GF-D8 (cell line): ENCODE data around the gene ALDOB.
"Not testable (repeated sequence)": the region's sequence is repeated elsewhere in the genome, so short reads cannot be mapped to it uniquely, and the experiment has no call there.

Experiments
- DNase-seq: peaks from one replicate; lab custom pipeline; 2025; lab: John Stamatoyannopoulos, UW

ALDOB gene

DNA sequence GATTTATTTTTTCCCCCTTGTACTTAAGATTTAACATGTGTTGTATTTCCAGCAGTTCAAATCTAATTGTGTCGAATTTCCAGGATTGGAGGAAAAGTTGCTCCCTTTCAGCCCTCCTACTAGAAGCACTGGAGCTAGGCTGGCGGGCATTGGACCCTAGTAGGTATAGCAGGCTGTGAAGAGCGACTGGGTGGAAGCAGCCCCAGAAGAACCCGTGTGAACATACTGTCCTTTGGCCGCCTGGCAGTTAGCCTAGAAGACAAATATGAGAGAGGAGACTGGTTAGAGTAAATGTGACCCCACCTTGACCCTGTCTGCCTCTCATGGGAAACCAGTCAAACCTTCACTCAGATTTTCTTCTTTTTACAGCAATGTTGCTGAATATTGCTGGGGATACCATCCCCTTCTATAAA lies 13.9 kb downstream of the ALDOB start:
- DNase-seq: no peak

DNA sequence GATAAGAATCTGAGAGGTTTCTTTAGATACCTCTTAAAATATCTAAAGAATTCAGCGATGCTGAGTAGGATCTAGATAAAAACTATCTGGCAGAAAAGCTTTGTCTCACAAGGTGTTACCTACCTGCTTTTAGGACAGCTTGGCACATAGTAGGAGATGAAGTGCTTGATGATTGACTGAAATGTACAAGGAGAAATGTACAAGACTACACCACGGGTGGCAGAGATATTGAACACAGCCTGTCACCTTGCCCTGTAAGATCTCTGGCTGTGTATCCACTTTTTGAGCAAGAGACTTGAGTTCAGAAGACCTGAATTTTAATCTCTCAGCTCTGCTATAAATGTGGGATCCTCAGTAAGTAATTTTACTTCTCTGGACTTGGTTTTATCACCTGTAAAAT lies 15.7 kb downstream of the ALDOB start:
- no peak for DNase-seq

DNA sequence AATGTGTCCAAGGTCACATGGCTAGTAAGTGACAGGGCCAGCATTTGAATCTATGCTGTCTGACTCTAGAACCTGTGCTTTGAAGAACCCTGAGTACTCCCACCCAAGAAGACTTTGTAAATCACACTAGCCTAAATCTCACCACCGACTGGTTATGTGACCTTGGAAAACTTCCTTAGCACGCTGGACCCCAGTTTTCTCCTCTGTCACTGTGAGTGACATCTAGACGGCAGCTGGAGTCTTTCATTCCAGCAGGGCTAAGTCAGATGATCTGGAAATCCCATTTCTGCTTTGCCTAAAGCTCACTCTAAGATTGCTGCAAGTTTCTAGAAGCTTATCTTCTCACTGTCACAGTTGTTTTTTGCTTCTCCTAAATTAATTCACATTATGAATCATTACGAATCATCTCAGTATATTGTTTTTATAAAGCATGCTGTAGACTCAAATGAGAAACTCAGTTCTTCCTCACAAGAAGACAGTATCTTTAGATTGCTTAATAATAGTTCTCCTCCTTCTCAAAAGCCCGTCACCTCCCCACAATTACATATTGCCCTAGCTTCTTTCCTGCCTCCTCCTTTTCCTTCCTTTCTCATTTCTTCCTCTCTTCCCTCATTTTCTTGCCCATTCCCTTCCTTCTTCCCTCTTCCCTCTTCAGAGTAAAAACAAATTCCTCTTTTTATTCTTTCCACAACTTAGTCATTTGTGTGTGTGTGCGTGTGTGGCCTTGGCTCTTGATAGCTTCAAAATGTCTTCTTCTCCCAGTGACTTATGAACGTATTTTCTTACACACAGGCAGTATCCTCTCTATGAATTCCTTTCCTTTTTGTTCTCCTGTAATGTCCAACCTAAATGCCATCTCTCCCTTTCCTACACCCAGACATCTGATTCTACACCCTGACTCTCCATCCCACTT lies 16.8 kb downstream of the ALDOB start:
- DNase-seq: no peak

DNA sequence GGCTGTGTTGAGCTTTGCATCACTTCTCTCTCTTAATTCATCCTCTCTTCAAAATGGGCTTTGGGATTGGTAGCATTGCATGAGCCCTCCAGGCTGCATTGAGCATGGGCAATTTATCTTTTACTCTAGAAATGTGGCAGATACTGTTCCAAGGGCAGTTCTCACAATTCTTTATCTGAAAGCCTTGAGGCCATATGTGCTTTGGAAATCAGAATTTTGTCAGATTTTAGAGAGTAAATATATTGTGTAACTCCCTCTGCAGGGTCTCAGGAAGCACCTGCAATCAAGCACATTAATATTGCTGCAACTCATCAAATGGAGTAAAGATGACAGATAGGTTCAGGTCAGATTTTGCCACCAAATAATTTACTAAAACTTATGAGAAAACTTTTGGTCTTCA lies 17.6 kb downstream of the ALDOB start:
- DNase-seq: no peak

DNA sequence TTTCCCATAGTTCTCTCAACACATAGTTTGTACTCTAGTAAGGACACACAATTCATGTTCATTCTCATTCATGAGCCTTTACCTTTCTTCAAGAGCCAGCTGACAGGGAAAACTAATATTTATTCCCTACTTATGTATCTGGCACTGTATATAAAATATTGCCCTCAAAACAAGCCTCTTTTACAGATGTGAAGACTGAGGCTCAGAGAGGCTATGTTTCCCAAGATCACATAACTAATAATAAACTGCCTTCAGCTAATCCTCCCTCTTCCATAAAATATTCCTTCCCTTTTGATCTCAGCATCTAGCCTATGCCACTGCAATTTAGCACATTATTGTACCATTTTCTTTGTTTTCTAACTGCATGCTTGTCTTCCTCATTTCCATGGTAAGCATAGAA lies 18.2 kb downstream of the ALDOB start:
- DNase-seq: no peak

DNA sequence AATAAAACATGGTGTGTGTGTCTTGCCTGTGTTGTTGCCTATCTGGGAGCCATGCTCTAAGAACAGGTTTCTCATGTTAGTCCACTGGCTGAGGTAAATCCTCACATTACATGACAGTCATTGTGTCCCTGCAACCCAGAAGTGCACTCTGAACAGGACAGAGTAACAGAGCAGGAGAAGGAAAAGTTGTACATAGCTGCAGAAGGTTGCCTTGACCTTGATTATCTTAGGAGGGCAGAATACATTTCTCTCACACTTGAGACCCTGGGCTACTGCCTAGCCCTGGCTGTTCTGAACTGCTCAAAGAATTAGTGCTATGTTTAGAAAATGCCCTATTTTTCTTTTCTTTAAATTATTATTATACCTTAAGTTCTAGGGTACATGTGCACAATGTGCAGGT lies 20.0 kb downstream of the ALDOB start:
- no peak for DNase-seq

DNA sequence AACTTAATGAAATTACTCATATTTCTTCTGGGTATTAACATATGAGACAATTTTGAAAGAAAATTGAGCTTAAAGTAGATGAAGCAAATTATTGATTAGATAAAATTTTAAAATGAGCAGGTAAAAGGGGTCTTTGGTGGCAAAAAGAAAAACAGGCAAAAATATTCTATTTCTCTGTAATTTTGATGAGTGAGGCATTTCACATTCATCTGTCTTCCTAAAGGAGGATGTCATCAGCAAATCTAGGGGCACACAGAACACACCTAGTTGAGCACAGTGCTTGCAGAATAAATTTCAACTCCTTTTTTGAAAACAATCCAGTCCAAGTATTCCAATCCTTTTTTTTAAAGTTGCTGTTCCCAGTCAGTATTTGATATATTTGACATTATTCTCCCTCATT lies 20.7 kb downstream of the ALDOB start:
- DNase-seq: no peak

GRCh38 chr9:101409079-101409477 lies 26.5 kb downstream of the ALDOB start:
- no peak for DNase-seq

- DNase-seq: no peak
These were observed 27.0 kb downstream of the ALDOB start for GRCh38 chr9:101408374-101409078.

GRCh38 chr9:101403516-101404285 lies 31.9 kb downstream of the ALDOB start:
- DNase-seq: no peak

GRCh38 chr9:101400120-101400519 lies 35.5 kb downstream of the ALDOB start:
- DNase-seq: no peak

DNA sequence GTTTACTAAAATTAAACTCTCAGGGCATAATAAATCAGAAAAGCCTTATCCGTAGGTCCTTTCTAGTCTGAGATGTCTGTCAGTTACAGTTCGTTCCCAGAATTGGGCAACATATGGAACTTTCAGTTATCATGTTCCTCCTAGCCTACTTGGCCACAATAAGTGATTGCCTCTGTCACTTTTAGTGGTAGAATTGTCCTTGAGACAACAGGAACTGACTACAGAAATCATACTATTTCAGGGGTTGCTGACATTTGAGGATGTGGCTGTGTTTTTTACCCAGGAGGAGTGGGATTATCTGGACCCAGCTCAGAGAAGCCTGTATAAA lies 36.0 kb downstream of the ALDOB start:
- no peak for DNase-seq

DNA sequence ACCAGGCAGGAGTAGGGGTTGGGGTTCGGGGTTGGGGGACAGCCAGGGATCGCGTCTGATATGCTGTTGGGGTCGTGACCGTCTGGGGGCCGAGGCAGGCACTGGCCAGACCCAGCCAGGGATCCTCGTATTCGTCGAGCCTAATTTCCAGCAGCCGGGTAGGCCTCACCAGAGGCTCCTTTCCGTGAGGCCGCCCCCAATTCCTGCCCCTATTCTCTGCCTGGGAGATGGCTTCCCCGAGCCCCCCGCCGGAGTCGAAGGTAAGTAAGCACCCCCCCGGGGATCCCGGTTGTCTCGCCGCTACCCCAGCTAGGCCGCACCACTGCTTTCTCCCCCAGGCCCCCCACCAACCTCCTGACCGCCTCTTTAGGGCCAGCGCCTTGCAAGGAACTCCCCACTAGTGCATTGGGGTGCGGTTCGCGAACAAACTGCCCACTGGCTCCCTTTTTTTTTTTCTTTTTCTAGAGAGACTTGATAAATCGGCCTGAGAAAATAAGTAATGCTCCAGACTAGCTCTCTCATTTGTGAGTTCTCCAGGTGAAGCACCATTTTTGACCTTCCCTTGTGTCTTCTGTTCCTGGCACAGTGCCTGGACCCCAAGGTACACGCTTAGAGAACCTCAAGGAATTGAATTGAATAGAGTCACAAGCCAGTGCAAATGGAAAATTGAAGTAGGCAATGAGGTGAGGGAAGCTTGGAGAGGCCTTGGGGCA lies 36.5 kb downstream of the ALDOB start:
- no peak for DNase-seq

DNA sequence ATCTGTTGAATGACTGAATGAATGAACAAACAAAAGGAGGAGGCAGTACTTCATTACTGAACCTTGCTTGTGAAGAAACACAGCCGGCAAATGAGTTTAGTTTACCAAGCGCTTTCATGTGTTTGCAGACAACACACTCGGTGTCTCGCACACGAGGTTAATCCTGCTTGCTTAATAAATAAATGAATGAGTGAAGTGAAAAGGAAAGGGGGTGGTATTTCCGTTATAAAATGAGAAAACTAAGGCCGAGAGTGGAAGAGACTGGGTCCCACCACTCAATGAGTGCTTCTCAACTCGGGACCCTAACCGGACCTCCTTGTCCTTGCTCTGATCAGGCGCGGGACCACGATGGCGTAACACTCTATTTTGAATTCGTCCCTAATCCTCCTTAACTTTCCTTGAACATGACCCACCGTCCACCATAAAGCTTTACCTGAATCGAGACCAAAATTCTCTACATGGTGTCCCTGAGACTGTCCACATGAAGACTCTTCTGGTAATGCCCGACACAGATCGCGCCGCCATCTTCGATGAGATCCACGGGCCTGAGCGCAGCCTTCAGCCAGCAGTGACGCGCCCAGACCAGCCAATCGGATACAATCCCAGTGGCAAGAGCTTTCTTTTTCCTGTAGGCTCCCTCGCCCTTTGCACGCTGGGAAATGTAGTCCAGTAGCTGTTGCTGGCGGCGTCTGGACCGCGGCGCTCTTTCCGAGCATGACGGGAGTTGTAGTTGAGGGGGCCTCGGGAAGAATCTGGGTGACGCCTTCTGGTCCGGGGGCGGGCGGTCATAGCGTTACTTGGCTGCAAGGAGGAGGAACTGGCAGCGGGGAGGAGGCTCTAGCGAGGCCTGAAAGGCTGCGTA lies 37.3 kb downstream of the ALDOB start, which contains the start of the genes MRPL50 and ZNF189:
Gene MRPL50, minus strand, starts transcription at position 551 of the 862 bp plus-strand sequence. Its CDS starts 26 bp downstream, at position 525.
Gene ZNF189, plus strand, starts transcription at position 784 of the 862 bp plus-strand sequence. CDS start 306 bp downstream, outside the sequence.
- DNase-seq: peak; percentile 97

DNA sequence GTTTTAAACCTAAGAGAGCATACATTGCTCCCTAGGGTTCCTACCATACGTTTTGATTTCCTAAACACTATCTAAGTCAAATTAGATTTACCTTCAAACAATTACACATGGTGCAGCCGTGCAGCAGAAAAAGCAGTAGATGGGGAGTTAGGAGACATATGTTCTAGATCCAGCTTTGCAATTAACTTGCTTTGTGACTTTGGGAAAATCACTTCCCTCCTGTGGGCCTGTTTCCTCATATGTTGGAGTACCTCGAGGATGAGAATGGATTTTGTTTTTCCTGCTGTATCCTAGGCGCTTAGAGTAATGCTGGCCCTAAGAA lies 37.9 kb downstream of the ALDOB start:
- no peak for DNase-seq

- DNase-seq: no peak
These were observed 40.9 kb downstream of the ALDOB start for GRCh38 chr9:101394687-101395086.

DNA sequence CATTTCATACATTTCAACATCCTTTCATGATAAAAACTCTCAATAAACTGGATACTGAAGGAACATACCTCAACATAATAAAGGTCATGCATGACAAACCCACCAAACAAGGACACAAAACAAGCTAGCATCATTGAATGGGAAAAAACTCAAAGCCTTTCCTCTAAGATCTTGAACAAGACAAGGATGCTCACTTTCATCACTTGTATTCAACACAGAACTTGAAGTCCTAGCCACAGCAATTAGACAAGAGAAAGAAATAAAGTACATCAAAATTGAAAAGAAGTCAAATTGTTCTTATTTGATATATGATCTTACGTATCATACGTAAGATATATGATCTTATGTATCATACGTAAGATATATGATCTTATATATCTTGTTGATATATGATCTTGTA lies 42.4 kb downstream of the ALDOB start:
- no peak for DNase-seq

DNA sequence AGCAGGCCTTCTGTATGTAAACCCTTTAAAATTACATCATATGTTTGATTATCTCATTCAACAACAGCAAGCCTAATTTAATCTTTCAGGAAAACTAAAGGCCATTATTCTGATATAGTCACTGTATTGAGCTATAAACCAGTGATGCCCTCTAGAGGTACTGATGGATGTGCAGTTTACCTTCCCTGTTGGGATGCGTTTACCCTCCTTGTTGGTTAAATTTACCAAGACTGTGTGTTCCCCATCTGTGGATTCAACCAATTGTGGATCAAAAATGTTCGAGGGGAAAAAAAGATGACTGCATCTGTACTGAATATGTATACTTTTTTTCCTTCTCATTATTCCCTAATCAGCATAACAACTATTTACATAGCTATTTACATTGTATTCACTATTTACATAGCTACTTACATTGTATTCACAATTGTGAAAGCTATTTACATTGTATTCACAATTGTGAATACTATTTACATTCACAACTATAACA lies 47.0 kb downstream of the ALDOB start:
- no peak for DNase-seq

DNA sequence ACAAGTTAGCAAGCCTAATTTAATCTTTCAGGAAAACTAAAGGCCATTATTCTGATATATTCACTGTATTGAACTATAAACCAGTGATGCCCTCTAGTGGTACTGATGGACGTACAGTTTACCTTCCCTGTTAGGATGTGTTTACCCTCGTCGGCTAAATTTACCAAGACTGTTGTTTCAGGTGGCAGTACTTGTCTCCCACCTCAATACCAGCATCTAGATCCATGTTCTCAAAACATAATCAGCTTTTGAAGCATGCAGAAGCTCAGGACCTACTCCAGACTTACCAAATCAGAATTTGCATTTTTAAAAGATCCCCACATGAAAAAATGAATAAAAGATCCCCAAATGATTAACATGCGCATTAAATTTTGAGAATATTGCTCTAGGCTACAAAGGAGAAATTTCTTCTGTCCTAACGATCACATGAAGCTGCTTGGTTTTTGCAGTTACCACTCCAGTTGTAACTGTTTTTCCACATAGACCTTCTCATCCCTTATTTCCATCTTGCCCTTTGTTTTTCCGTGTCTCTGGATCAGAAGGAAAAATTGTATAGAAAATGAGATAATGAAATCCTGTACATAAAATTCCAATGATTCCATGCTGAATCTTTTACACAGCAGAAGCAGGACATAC lies 47.6 kb downstream of the ALDOB start:
- DNase-seq: no peak

- not testable (repeated sequence) for DNase-seq
These were observed 50.6 kb downstream of the ALDOB start, which contains the start of gene BAAT for GRCh38 chr9:101384873-101385536. BAAT (minus strand) TSS chr9:101385006; CDS start chr9:101371404, 13,602 bp downstream.
